ENCODE measurements around the gene TMEM272. TPM values are rescaled to one million over a fixed set of nuclear protein-coding genes. Genes with fewer than 3 reads are reported as not detected.

TMEM272 gene
- total RNA-seq, 1 donor from 2014 or later, result 0.12 TPM

- Mint-ChIP-seq H3K36me3 (ENCODE audit: low read depth) (peaks cover 4% of the 10 kb centered on the region), H3K9me3 (ENCODE audit: low read depth) (no peaks in the 10 kb centered on the region), H3K4me1 (ENCODE audit: low read depth) (peaks cover 16% of the 10 kb centered on the region), H3K27ac (ENCODE audit: unreplicated experiment) (no peak overlapping the region), H3K27me3 (ENCODE audit: low read depth) (no peaks in the 10 kb centered on the region), H3K4me3 (ENCODE audit: unreplicated experiment) (no peak overlapping the region)
- no peak for TF ChIP-seq CTCF (IDR thresholded peaks at IDR 0.05)
- DNase-seq (ENCODE audit: low spot score), result no peak
Observed at GRCh38 chr13:51768976-51769375, 76.0 kb downstream of the TMEM272 start.

DNA sequence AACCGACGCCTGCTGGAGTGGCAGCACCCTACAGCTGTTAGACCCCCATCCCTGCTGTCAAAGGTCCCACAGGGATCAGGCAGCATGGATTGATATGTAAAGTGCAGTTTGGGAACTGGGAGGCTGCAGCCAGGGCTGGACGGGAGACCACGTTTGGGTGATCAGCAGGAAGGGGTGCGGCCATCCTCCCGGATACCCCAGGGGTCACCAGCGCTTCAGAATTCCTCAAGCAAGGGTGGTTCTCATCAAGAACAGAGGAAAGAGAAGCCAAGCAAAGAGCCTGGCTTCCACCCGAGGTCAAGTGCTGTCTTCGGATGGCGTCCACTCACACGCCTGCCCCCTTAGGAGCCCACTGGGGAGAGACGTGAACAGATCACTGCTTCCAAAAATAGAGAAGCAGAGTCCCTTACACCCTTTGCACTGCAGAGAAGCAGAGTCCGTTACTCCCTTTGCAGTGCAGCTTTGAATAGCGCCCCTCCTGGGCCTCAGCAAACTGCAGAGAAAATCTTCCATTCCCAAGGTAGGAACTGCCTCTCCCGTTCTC is 76.5 kb downstream of the TMEM272 start:
- Mint-ChIP-seq H3K27me3 (ENCODE audit: low read depth) (no peaks in the 10 kb centered on the region), H3K4me3 (ENCODE audit: unreplicated experiment) (no peak overlapping the region), H3K4me1 (ENCODE audit: low read depth) (peaks cover 17% of the 10 kb centered on the region), H3K36me3 (ENCODE audit: low read depth) (peaks cover 4% of the 10 kb centered on the region), H3K27ac (ENCODE audit: unreplicated experiment) (no peak overlapping the region), H3K9me3 (ENCODE audit: low read depth) (no peaks in the 10 kb centered on the region)
- no peak for DNase-seq (ENCODE audit: low spot score)
- TF ChIP-seq CTCF (IDR thresholded peaks at IDR 0.05), result peak; percentile 8

GRCh38 chr13:51767100-51767499 is 77.9 kb downstream of the TMEM272 start:
- no peaks in the 10 kb centered on the region for H3K27me3 Mint-ChIP-seq (ENCODE audit: low read depth)
- no peak overlapping the region for H3K27ac Mint-ChIP-seq (ENCODE audit: unreplicated experiment)
- H3K4me3 Mint-ChIP-seq (ENCODE audit: unreplicated experiment), result no peak overlapping the region
- TF ChIP-seq CTCF (IDR thresholded peaks at IDR 0.05), result peak; percentile 17
- H3K36me3 Mint-ChIP-seq (ENCODE audit: low read depth), result peaks cover 4% of the 10 kb centered on the region
- peaks cover 17% of the 10 kb centered on the region for H3K4me1 Mint-ChIP-seq (ENCODE audit: low read depth)
- H3K9me3 Mint-ChIP-seq (ENCODE audit: low read depth), result no peaks in the 10 kb centered on the region
- no peak for DNase-seq (ENCODE audit: low spot score)

GRCh38 chr13:51765142-51765515 is 79.8 kb downstream of the TMEM272 start:
- peaks cover 17% of the 10 kb centered on the region for H3K4me1 Mint-ChIP-seq (ENCODE audit: low read depth)

More at GRCh38 chr13:51765142-51765515, 79.8 kb downstream of the TMEM272 start:
- H3K9me3 Mint-ChIP-seq (ENCODE audit: low read depth), result no peaks in the 10 kb centered on the region
- no peaks in the 10 kb centered on the region for H3K27me3 Mint-ChIP-seq (ENCODE audit: low read depth)
- no peak overlapping the region for H3K27ac Mint-ChIP-seq (ENCODE audit: unreplicated experiment)
- DNase-seq (ENCODE audit: low spot score), result no peak
- peaks cover 4% of the 10 kb centered on the region for H3K36me3 Mint-ChIP-seq (ENCODE audit: low read depth)
- H3K4me3 Mint-ChIP-seq (ENCODE audit: unreplicated experiment), result no peak overlapping the region
- no peak for TF ChIP-seq CTCF (IDR thresholded peaks at IDR 0.05)
